Activated naive CD4-positive, alpha-beta T cell (primary cell): ENCODE measurements around the gene AP2B1.
"Not testable (repeated sequence)": the region's sequence is repeated elsewhere in the genome, so short reads cannot be mapped to it uniquely, and the experiment has no call there.

Source experiments
- DNase-seq, 4 experiments: peaks; one replicate each; lab custom pipeline; 2025; lab: John Stamatoyannopoulos, UW

AP2B1 gene

GRCh38 chr17:35575759-35576158, 11.4 kb upstream of the AP2B1 start:
- DNase-seq = no peak

GRCh38 chr17:35577830-35578196, 9.3 kb upstream of the AP2B1 start:
- no peak for DNase-seq

DNA sequence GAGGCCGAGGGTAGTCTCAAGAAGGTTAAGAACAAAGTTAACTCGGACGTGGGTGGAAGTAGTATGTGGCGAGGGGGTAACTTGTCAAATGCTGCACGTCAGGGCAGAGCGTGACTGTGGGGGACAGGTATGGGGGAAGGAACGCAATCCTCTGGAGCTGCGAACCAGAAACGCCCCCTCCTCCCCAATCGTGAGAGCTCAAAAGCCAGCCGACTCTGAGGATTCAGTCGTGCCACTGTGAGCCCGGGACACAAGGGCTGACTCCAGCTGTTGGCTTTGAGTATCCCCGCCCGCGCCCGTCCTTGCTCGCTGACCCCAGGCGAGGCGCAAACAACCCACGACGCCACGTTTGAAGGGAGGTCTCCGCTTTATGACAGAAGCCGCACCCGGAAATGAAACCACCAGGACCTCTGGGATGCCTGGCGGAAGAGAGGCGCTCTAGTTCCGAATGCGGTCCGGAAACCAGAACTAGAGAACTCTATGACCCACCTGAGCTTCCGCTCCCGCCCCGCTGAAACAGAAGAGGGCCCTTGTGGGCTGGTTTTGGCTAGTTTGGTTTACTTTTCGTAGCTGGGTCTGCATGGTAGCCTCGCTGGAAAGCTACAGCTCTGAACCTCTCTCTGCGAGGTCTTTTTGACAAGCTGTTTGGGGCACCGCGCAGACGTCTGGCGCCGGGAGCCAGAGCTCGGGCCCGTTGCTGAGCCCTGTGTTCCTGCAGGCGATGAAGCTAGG, 8.8 kb upstream of the AP2B1 start, which contains the start of gene PEX12:
Gene PEX12, minus strand, starts transcription at position 375 of the 732 bp plus-strand sequence. CDS start 550 bp downstream, outside the sequence.
- peak; percentile 59 to 85 (median 70) for DNase-seq

GRCh38 chr17:35578929-35579432, 8.1 kb upstream of the AP2B1 start:
- no peak for DNase-seq

- DNase-seq = no peak
These were observed 3.1 kb upstream of the AP2B1 start for GRCh38 chr17:35584061-35584460.

DNA sequence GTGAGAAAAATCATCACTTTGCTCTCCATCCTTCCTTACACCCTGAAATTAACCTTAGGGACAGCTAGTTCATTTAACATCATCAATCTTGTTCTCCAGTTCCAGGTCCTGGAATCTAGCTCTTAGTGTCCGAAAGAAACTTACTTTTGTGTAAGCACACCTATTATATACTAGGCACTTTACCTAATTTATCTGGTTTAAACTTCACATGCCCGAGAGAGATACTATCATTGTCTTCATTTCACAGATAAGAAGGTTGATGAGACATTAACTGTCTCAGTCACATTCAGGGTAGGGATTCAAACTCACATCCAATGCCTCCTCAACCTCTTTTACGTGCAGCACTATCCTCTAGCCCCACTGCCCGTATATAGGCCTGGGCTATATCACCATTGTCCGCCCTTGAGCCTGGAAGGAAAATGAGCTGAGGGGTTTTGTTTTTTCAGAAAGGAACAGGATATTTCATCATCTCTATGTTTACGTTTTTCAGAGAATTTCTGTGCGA, 501 bp upstream of the AP2B1 start:
- DNase-seq = no peak

DNA sequence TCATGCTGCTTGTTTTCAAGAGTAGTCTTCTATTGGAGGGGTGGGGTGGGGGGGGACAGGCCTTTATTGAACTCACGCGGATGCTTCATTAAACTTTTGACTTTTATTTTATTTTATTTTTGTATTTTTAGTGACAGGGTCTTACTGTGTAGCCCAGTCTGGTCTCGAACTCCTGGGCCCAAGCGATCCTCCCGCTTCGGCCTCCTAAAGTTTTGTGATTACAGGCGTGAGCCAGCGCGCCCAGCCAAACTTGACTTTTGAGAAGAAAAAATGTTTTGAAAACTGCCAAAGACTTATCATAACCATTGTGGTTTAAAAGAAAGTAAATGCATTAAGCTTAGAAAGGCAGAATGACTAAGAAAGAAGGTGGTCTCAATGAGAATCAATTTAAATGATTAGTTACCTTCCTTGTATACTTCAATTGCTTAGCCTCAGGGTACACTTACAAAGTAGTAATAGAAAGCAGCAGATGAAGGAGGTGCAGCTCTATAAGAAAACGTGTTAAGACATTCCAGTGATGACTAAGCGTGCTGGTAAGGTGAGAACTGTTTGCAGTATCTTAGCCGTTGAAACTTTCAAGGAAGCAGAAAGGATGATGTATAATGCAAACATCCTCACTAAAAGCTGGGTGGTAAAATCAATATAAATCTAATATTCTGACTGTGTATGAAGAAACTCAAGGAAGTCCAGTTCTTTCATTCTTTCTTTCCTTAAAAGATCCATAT, 1.2 kb downstream of the AP2B1 start:
- DNase-seq = no peak

DNA sequence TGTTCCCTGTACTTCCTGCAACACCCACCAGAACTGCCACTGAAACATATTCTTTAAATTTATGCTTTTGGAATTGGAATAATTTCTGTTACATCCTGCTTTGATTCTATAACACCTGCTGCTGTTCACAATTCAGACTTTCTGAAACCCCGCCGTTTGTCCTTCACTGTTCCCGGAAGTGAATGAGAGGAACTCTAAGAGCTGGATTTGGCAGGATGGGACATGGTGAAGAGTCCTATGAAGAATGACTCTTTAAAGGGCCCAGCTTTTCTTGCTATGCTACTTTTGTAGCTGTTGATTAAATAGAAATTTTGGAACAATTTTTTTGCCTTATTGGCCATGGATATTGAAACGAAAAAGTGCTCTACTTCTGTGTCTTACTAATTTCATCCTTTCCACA, 8.9 kb downstream of the AP2B1 start:
- DNase-seq = no peak

DNA sequence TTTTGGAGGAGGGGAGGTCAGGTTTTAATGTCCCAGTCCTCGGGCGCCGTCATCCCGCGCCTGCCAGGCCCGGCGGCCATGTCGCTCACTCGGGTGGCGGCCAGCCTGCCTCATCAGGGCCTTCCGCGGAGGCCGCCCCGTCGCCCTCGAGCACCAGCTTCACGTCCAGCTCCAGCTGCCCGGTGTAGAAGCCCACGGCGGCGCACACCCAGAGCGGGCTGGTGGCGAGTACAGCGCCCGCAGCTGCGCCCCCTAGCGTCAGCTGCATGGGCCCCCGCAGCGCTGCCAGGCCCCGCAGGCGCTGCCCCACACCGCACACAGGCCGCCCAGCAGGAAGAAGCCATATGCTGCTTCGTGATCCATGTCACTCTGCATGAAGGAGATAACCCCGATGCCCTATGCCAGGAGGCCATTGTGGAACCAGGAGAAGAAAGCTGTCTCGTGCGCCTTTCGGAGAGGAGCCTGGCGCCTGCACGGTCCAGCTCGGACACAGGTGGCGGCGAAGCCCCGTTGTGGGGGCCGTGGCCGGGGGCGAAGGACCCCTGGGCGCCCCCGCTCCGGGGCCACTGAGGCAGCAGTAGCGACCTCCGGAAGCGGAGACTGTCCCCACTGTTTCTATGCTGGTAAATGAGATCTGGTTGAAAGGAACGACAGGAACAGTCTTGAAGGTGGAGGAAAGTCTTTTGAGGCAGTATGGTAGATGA, 9.6 kb downstream of the AP2B1 start:
- no peak for DNase-seq

- no peak for DNase-seq
These were observed 10.5 kb downstream of the AP2B1 start for GRCh38 chr17:35597604-35598003.

GRCh38 chr17:35603674-35604073, 16.6 kb downstream of the AP2B1 start:
- DNase-seq = no peak

GRCh38 chr17:35605678-35606077, 18.6 kb downstream of the AP2B1 start:
- no peak for DNase-seq

- no peak for DNase-seq
These were observed 20.2 kb downstream of the AP2B1 start for GRCh38 chr17:35607239-35607847.

DNA sequence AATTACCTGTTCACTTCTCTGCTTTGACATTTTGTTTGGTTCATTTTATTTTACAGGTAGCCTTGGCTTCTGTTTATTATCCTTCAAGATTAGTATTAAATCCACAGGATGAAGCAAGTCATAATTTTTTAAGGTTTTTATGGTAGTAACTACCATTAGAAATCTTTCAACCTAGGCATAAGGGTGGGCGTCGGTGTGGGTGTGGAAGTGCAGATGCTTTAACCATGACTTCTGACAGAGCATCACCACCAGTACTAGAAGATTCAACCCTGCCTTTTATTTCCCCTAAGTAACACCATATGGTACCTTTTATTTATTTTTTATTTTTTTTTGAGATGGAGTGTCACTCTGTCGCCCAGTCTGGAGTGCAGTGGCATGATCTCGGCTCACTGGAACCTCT, 22.7 kb downstream of the AP2B1 start:
- DNase-seq = no peak

GRCh38 chr17:35610746-35611145, 23.6 kb downstream of the AP2B1 start:
- not testable (repeated sequence) for DNase-seq

DNA sequence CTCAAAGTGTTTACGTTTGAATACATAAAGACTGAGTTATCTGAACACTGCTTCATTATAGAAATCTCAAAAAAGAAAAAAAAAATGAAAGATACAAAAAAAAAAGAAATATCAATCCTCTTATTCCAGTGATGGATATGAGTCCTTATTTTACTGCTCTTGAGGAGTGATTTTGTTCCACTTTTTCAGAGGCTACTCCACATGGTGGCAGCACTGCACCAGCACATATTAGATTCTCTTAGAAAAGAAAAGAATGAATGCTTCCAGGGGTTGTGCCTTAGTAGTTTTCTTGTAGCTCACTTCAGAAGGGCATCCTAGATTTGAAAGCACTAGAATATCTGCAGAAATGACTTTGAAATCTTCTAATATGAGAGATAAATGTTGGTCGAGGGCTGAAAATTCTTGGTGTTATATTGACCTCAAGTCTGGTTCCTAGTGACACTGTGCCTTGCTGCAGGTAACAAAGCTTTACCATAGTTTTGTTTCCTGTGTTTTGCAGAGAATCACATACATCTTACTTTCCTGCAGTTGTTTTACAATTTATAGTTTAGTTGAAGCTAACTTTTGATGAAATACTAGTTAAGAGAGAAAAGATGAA, 25.9 kb downstream of the AP2B1 start:
- peak in 2 of 4 experiments; percentile 2 to 25 for DNase-seq

DNA sequence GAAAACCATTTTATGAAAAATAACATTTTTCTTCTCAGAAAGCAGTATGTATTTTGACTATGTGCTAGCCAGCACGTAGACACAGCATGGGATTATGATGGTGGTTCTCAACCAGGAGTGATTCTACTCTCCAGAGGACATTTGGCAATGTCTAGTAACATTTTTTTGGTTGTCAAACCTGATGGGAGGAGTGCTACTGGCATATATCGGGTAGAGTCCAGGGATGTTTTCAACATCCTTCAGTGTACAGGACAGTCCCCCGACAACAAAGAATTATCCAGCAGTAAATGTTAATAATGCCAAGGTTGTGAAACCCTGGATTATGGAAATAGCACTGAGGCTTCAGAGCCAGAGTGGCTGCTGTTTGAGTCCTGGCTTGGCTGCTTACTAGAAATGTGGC, 27.7 kb downstream of the AP2B1 start:
- DNase-seq = no peak

DNA sequence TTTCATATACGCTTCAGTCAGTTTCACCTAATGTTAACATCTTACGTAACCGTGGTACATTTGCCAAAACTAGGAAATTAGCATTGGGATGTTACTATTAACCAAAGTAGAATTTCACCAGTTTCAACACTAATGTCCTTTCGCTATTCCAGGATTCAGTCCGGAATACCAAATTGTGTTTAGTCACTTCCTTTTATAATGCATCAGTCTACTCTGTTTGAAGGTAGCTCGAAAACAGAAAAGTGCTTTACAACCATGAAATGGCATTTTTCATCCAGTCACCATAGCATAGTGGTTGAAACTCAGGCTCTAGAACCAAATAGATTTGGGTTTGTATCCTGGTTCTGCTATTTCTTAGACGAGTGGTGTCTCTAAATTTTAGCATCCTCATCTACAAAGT, 29.4 kb downstream of the AP2B1 start:
- DNase-seq = no peak

DNA sequence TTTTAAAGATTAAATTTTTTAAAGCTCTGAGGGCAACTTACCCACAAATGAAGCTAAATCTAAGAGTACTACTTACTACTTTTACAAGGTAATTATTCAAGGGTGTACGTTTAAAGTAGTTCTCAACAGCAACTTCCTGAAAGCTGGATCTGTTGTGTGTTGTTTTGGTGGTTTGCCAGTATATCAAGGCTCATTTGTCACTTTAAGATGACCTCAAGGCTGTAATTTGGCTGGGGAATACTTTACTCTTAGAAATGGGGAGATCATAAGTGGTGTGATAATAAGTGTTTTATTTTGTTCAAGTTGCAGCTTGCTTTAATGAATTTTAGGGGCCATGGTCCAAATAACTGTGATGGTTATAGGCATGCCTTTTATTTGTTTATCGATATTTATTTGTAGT, 30.4 kb downstream of the AP2B1 start:
- no peak for DNase-seq

DNA sequence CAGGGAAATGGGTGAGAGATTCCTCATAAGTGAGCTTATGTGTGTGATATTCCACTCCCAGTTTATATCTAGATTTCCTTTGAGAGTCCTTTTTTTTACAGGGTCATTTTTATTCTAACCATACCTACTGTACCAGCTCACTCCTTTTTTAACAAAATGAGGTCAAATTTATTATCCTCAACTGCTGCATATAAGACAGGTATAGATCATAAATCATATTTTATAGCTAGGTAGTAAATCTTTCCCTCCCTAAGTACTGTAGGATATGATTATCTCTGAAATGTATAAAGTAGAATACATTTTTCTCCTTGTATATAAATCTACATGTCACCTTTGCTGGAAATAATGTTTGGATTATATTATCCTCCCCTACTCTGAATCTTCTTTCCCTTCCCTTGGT, 31.5 kb downstream of the AP2B1 start:
- DNase-seq = no peak

DNA sequence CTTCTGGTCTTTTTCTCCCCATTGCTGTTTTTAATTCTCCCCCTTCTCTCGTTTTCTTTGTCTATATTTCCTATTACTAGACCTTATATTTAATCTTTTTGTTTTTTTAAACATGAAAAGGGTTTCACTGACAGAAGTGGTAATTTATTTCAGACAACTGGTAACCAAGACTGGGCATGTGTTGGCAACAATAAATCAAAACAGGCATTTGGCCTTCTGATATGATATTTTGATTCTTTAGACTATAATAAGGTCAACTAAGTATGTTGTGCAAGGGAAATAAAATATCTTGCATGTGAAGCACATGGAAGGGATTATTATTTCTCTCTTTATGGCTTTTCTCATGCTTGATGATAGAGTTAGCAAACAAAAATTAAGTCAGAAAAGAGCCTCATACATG, 34.6 kb downstream of the AP2B1 start:
- DNase-seq = no peak

GRCh38 chr17:35627417-35627816, 40.3 kb downstream of the AP2B1 start:
- DNase-seq = no peak
